GM12878 (cell line): ENCODE measurements around the gene MTHFR. TPM values are rescaled to one million over a fixed set of nuclear protein-coding genes. Genes with fewer than 3 reads are reported as not detected.

Experiments
- ATAC-seq: fragments of 200-7000 bp; cut with Tn5 transposase; 3 replicates; pipeline ENCODE4 v1.9.1; 2020; ENCODE audit warnings: mild to moderate bottlenecking, moderate library complexity
- BruUV-seq: library from RNA; stranded (reverse); fragments of 400-500 nt; replicated peaks from 2 replicates; lab custom pipeline; 2021; lab: Mats Ljungman, UMichigan
- CTCF ChIA-PET: fragments of 300-600 bp; sonication (Branson Sonifier 250); formaldehyde crosslinking; extraction: SDS; loops from one replicate; lab custom pipeline; 2021; ENCODE audit warnings: inconsistent platforms; lab: Yijun Ruan, JAX
- POLR2A ChIA-PET: fragments of 350-600 bp; formaldehyde crosslinking; extraction: SDS; loops from one replicate; lab custom pipeline; 2021; ENCODE audit warnings: inconsistent platforms; lab: Charles Lee
- RAD21 ChIA-PET: fragments of 300-600 bp; sonication (Branson Sonifier 250); formaldehyde crosslinking; loops from one replicate; lab custom pipeline; 2023; ENCODE audit warnings: antibody characterized with exemption; ENCODE audit not compliant: unreplicated experiment; lab: Charles Lee
- SMC1A ChIA-PET: fragments of 300-600 bp; sonication (Branson Sonifier 250); formaldehyde crosslinking; loops from one replicate; lab custom pipeline; 2023; ENCODE audit not compliant: unreplicated experiment, uncharacterized antibody; lab: Charles Lee
- DNase-seq: peaks from one replicate; pipeline ENCODE4 v3.0.0-alpha.2; 2011; ENCODE audit warnings: low read depth, low spot score
- FAIRE-seq: peaks from 3 replicates; lab custom pipeline; 2011; peaks lifted over from hg19 to GRCh38; lab: Jason Lieb, UNC
- H2AFZ ChIP-seq: 2 replicates; pipeline ENCODE4 v1.6.0; 2011; ENCODE audit warnings: low read depth, low read length, control low read depth; ENCODE audit not compliant: control insufficient read depth
- H3K27ac ChIP-seq: 2 replicates; pipeline ENCODE4 v1.5.1; 2011; ENCODE audit warnings: control low read depth; ENCODE audit not compliant: control insufficient read depth, insufficient read depth
- H3K27me3 ChIP-seq, 2 experiments: replicated peaks in 1 of 2; 2 replicates each; pipeline versions ENCODE4 v1.6.0 to v1.6.1; 2011; ENCODE audit warnings: low read length in 1 of 2; ENCODE audit not compliant: control insufficient read depth in 2 of 2, insufficient read depth in 2 of 2
- H3K36me3 ChIP-seq, 2 experiments: 2 replicates each; pipeline ENCODE4 v1.5.1; 2011; ENCODE audit warnings: low read length in 1 of 2; ENCODE audit not compliant: control insufficient read depth in 2 of 2, insufficient read depth in 2 of 2
- H3K4me1 ChIP-seq: 2 replicates; pipeline ENCODE4 v1.6.1; 2011; ENCODE audit warnings: mild to moderate bottlenecking, low read length, moderate library complexity, mixed read lengths; ENCODE audit not compliant: control insufficient read depth, insufficient read depth
- H3K4me2 ChIP-seq: 2 replicates; pipeline ENCODE4 v1.6.0; 2011; ENCODE audit warnings: control low read depth; ENCODE audit not compliant: control insufficient read depth, insufficient read depth
- H3K4me3 ChIP-seq: fragments of 200-600 bp; sonication (generic); 2 replicates; pipeline ENCODE4 v1.5.1; 2016
- H3K79me2 ChIP-seq: 2 replicates; pipeline ENCODE4 v1.6.0; 2011; ENCODE audit warnings: low read length; ENCODE audit not compliant: control insufficient read depth, insufficient read depth
- H3K9ac ChIP-seq: 2 replicates; pipeline ENCODE4 v1.8.0; 2011; ENCODE audit warnings: low read length, control low read depth, mixed read lengths; ENCODE audit not compliant: control insufficient read depth, insufficient read depth
- H3K9me3 ChIP-seq: replicated peaks from 3 replicates; pipeline ENCODE4 v1.5.1; 2011; ENCODE audit warnings: mild to moderate bottlenecking, low read length; ENCODE audit not compliant: control insufficient read depth, insufficient read depth
- H4K20me1 ChIP-seq: 2 replicates; pipeline ENCODE4 v1.6.0; 2011; ENCODE audit not compliant: control insufficient read depth, insufficient read depth
- CREB1 ChIP-seq: IDR thresholded peaks from 2 replicates; pipeline ENCODE4 v1.6.1; 2012; ENCODE audit warnings: low read depth, mild to moderate bottlenecking, inconsistent platforms
- HDAC2 ChIP-seq: fragments of 200-600 bp; sonication (generic); IDR thresholded peaks from 2 replicates; pipeline ENCODE4 v1.6.1; 2017
- IRF5 ChIP-seq: fragments of 450-650 bp; IDR thresholded peaks from 2 replicates; pipeline ENCODE4 v1.6.1; 2017; ENCODE audit warnings: borderline replicate concordance
- LARP7 ChIP-seq: fragments of 450-650 bp; IDR thresholded peaks from 2 replicates; pipeline ENCODE4 v1.6.1; 2017; ENCODE audit warnings: mild to moderate bottlenecking
- MYB ChIP-seq: fragments of 150-350 bp; IDR thresholded peaks from 2 replicates; pipeline ENCODE4 v1.6.1; 2014; ENCODE audit warnings: mild to moderate bottlenecking, low read depth, low read length, borderline replicate concordance
- NFYA ChIP-seq: IDR thresholded peaks from 2 replicates; pipeline ENCODE4 v1.6.1; 2011; ENCODE audit warnings: low read depth, mild to moderate bottlenecking, low read length, improper control_type of control experiment, borderline replicate concordance
- POLR2A ChIP-seq: IDR thresholded peaks from 2 replicates; pipeline ENCODE4 v1.6.1; 2011; ENCODE audit warnings: low read depth, mild to moderate bottlenecking, low read length
- POU2F2 ChIP-seq: IDR thresholded peaks from 3 replicates; pipeline ENCODE4 v1.6.1; 2011; ENCODE audit warnings: low read depth, mild to moderate bottlenecking, low read length, borderline replicate concordance
- SPI1 ChIP-seq: IDR thresholded peaks from 2 replicates; pipeline ENCODE4 v1.6.1; 2011; ENCODE audit warnings: low read depth, mild to moderate bottlenecking, low read length, moderate library complexity, borderline replicate concordance; ENCODE audit not compliant: insufficient read depth
- ZNF622 ChIP-seq: fragments of 450-650 bp; IDR thresholded peaks from 2 replicates; pipeline ENCODE4 v1.6.1; 2017; ENCODE audit warnings: mild to moderate bottlenecking, inconsistent platforms
- WGBS: methylation state at CpG from one replicate; pipeline ENCODE4 v1.1.6; 2016; ENCODE audit warnings: low lambda C conversion rate; ENCODE audit not compliant: insufficient replicate concordance, insufficient coverage; ENCODE audit errors: missing lambda C conversion rate; 5-methylcytosine and 5-hydroxymethylcytosine counted together
- in situ Hi-C: fragments of 300-500 bp; cut with MboI; formaldehyde crosslinking; loops from 9 replicates; pipeline ENCODE4 v1.14.3; 2018; ENCODE audit warnings: mixed read lengths
- intact Hi-C: fragments of 100-400 bp; cut with micrococcal nuclease; formaldehyde crosslinking; loops from one replicate; pipeline ENCODE4 v1.14.2; 2022; ENCODE audit not compliant: unreplicated experiment
- polyA plus RNA-seq, 11 experiments: library from polyadenylated mRNA; depleted of rRNA in 4 of 11; unstranded in 6 of 11; stranded (reverse) in 5 of 11; fragments of >200 nt; fragmentation: Nextera tagmentation in 4 of 11; fragmentation: Illumina TruSeq in 1 of 11; extraction: Ambion mirVana in 4 of 11; extraction: Trizol in 1 of 11; gene quantifications; 1 replicate in 1 of 11; 2 replicates in 10 of 11; pipeline versions ENCODE4 v1.2.1 to v1.2.3, GENCODE V29; 2011 to 2016; ENCODE audit warnings: inconsistent platforms in 2 of 11, missing spikeins in 2 of 11, low read depth in 1 of 11
- total RNA-seq, 4 experiments: library from RNA; depleted of rRNA in 3 of 4; stranded (reverse); fragments of >200 nt in 3 of 4; fragmentation: Illumina TruSeq in 1 of 4; extraction: Trizol in 1 of 4; gene quantifications; 2 replicates each; pipeline versions ENCODE4 v1.2.1 to v1.2.3, GENCODE V29; 2013 to 2021
- TF ChIP-seq, protein P1 (sequence below): fragments of 450-650 bp; IDR thresholded peaks from 2 replicates; pipeline ENCODE4 v1.6.1; 2016; ENCODE audit warnings: mild to moderate bottlenecking
- TF ChIP-seq, protein P2 (sequence below), 3 experiments: IDR thresholded peaks in 2 of 3; conservative IDR thresholded peaks in 1 of 3; 2 replicates each; pipeline ENCODE4 v1.5.1; 2011; ENCODE audit warnings: low read depth in 3 of 3, low read length in 3 of 3, mild to moderate bottlenecking in 3 of 3, control low read depth in 2 of 3, moderate library complexity in 2 of 3, inconsistent platforms in 1 of 3, mixed read lengths in 1 of 3; ENCODE audit not compliant: control insufficient read depth in 2 of 3, insufficient read depth in 1 of 3; ENCODE audit errors: extremely low read depth in 1 of 3
- TF ChIP-seq, protein P3 (sequence below): fragments of 450-650 bp; formaldehyde crosslinking; IDR thresholded peaks from 2 replicates; pipeline ENCODE4 v1.4.0; 2020; ENCODE audit warnings: mild to moderate bottlenecking, moderate library complexity

The MTHFR gene
- total and polyA plus RNA-seq, 10 of the 15 experiments (the other 5 are each of a cell fraction or from before 2014, with no cell fraction given), result 1.0 to 16.8 (median 9.4) TPM

GRCh38 chr1:11793819-11794218 is 11.9 kb downstream of the MTHFR start (continued):
- TF ChIP-seq, protein P1, sequence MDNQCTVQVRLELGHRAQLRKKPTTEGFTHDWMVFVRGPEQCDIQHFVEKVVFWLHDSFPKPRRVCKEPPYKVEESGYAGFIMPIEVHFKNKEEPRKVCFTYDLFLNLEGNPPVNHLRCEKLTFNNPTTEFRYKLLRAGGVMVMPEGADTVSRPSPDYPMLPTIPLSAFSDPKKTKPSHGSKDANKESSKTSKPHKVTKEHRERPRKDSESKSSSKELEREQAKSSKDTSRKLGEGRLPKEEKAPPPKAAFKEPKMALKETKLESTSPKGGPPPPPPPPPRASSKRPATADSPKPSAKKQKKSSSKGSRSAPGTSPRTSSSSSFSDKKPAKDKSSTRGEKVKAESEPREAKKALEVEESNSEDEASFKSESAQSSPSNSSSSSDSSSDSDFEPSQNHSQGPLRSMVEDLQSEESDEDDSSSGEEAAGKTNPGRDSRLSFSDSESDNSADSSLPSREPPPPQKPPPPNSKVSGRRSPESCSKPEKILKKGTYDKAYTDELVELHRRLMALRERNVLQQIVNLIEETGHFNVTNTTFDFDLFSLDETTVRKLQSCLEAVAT, result no peak
- TF ChIP-seq NFYA, result no peak
- no peak for TF ChIP-seq LARP7
- no peak for TF ChIP-seq CREB1
- TF ChIP-seq, protein P2, sequence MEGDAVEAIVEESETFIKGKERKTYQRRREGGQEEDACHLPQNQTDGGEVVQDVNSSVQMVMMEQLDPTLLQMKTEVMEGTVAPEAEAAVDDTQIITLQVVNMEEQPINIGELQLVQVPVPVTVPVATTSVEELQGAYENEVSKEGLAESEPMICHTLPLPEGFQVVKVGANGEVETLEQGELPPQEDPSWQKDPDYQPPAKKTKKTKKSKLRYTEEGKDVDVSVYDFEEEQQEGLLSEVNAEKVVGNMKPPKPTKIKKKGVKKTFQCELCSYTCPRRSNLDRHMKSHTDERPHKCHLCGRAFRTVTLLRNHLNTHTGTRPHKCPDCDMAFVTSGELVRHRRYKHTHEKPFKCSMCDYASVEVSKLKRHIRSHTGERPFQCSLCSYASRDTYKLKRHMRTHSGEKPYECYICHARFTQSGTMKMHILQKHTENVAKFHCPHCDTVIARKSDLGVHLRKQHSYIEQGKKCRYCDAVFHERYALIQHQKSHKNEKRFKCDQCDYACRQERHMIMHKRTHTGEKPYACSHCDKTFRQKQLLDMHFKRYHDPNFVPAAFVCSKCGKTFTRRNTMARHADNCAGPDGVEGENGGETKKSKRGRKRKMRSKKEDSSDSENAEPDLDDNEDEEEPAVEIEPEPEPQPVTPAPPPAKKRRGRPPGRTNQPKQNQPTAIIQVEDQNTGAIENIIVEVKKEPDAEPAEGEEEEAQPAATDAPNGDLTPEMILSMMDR (IDR thresholded peaks at IDR 0.05 in 2 of 3, conservative IDR thresholded peaks at IDR 0.05 in 1 of 3; ENCODE audit: control insufficient read depth in 2 of 3, extremely low read depth in 1 of 3, insufficient read depth in 1 of 3, low read depth in 3 of 3, low read length in 3 of 3), result no peak

- no peak overlapping the region for H3K4me2 ChIP-seq
- WGBS, result 89% methylated on average over 11 of the region's 11 CpGs
- H3K36me3 ChIP-seq, result no peaks in the 10 kb centered on the region; a peak in 2 of 4 replicates
- H3K79me2 ChIP-seq, result no peaks in the 10 kb centered on the region
- POLR2A ChIA-PET, result interaction anchor here (1.0 kb wide), 1 partner anchor 11 kb away, joined by 3 read pairs; no protein-coding TSS in a partner anchor
- no peaks in the 10 kb centered on the region; the same call in 1 of the 2 replicates for H3K4me1 ChIP-seq
- in situ Hi-C loops, result no loop called here
- CTCF ChIA-PET, result no interaction called here
- SMC1A ChIA-PET, result interaction anchor here (1.0 kb wide), 1 partner anchor 18 kb away, joined by 3 read pairs; no protein-coding TSS in a partner anchor
- no peaks in the 10 kb centered on the region for H3K27me3 ChIP-seq
- intact Hi-C loops, result no loop called here
- no peak overlapping the region for H3K9ac ChIP-seq
- BruUV-seq, result no TSS peak
- FAIRE-seq, result no peak
- no peak overlapping the region for H3K27ac ChIP-seq
- H3K9me3 ChIP-seq, result no peaks in the 10 kb centered on the region
- no peak for DNase-seq
- no peak overlapping the region for H2AFZ ChIP-seq
- RAD21 ChIA-PET, result no interaction called here
- no peaks in the 10 kb centered on the region for H4K20me1 ChIP-seq
- H3K4me3 ChIP-seq, result no peak overlapping the region
- no peak for ATAC-seq
- TF ChIP-seq POU2F2, result no peak
- TF ChIP-seq SPI1, result no peak
- no peak for TF ChIP-seq MYB
- TF ChIP-seq, protein P1, result no peak
- TF ChIP-seq ZNF622, result no peak
- TF ChIP-seq, protein P3, sequence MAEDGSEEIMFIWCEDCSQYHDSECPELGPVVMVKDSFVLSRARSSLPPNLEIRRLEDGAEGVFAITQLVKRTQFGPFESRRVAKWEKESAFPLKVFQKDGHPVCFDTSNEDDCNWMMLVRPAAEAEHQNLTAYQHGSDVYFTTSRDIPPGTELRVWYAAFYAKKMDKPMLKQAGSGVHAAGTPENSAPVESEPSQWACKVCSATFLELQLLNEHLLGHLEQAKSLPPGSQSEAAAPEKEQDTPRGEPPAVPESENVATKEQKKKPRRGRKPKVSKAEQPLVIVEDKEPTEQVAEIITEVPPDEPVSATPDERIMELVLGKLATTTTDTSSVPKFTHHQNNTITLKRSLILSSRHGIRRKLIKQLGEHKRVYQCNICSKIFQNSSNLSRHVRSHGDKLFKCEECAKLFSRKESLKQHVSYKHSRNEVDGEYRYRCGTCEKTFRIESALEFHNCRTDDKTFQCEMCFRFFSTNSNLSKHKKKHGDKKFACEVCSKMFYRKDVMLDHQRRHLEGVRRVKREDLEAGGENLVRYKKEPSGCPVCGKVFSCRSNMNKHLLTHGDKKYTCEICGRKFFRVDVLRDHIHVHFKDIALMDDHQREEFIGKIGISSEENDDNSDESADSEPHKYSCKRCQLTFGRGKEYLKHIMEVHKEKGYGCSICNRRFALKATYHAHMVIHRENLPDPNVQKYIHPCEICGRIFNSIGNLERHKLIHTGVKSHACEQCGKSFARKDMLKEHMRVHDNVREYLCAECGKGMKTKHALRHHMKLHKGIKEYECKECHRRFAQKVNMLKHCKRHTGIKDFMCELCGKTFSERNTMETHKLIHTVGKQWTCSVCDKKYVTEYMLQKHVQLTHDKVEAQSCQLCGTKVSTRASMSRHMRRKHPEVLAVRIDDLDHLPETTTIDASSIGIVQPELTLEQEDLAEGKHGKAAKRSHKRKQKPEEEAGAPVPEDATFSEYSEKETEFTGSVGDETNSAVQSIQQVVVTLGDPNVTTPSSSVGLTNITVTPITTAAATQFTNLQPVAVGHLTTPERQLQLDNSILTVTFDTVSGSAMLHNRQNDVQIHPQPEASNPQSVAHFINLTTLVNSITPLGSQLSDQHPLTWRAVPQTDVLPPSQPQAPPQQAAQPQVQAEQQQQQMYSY, result no peak
- no peak for TF ChIP-seq POLR2A
- TF ChIP-seq IRF5, result no peak
- TF ChIP-seq HDAC2, result no peak
Observed at GRCh38 chr1:11792106-11792505, 13.7 kb downstream of the MTHFR start.
